SH-SY5Y (cell line): Measurements from ENCODE around the gene DLK1.

ENCODE experiments used
- GATA2 ChIP-seq: IDR thresholded peaks from 2 replicates; pipeline ENCODE4 v1.6.1; 2011; ENCODE audit warnings: mild to moderate bottlenecking, low read depth, low read length
- GATA3 ChIP-seq: IDR thresholded peaks from 2 replicates; pipeline ENCODE4 v1.6.1; 2011; ENCODE audit warnings: low read depth, mild to moderate bottlenecking, low read length, moderate library complexity

GRCh38 chr14:100698066-100698465, 28.6 kb upstream of the DLK1 start:
- TF ChIP-seq GATA3 (no peak), GATA2 (no peak)
